Breast epithelium (tissue), 4 donors: ENCODE measurements around the gene PPP2R3C. TPM values are rescaled to one million over a fixed set of nuclear protein-coding genes. Genes with fewer than 3 reads are reported as not detected.
"Not testable (repeated sequence)": the region's sequence is repeated elsewhere in the genome, so short reads cannot be mapped to it uniquely, and the experiment has no call there.

Experiments used
- DNase-seq, 2 donors: peaks; one replicate each; pipeline ENCODE4 v3.0.0-alpha.2; 2019; ENCODE audit warnings: low spot score in 2 of 2
- H3K27ac ChIP-seq, 2 donors: fragments of 200-600 bp; sonication (generic) in 1 of 2; one replicate each; pipeline ENCODE4 v1.5.1; 2016 to 2019; ENCODE audit warnings: mild to moderate bottlenecking in 1 of 2
- H3K27me3 ChIP-seq, 2 donors: fragments of 200-600 bp; sonication (generic) in 1 of 2; one replicate each; pipeline versions ENCODE4 v1.5.1 to v1.6.0; 2017 to 2019; ENCODE audit warnings: control low read depth in 1 of 2, mild to moderate bottlenecking in 1 of 2
- H3K36me3 ChIP-seq: fragments of 200-600 bp; one replicate; pipeline ENCODE4 v1.5.1; 2019
- H3K4me1 ChIP-seq, 2 donors: fragments of 200-600 bp; sonication (generic); one replicate each; pipeline ENCODE4 v1.5.1; 2016 to 2019; ENCODE audit warnings: control low read depth in 1 of 2
- H3K4me3 ChIP-seq, 3 donors: fragments of 200-600 bp; sonication (generic); 1 replicate in 2 of 3; 2 replicates in 1 of 3; pipeline ENCODE4 v1.5.1; 2016 to 2019; ENCODE audit warnings: mild to moderate bottlenecking in 3 of 3, moderate library complexity in 2 of 3
- H3K9me3 ChIP-seq, 2 donors: fragments of 200-600 bp; sonication (generic) in 1 of 2; one replicate each; pipeline ENCODE4 v1.5.1; 2016 to 2019; ENCODE audit warnings: control low read depth in 1 of 2
- POLR2A ChIP-seq: fragments of 450-650 bp; IDR thresholded peaks from one replicate; pipeline ENCODE4 v1.6.1; 2016; ENCODE audit warnings: antibody characterized with exemption, mild to moderate bottlenecking, moderate library complexity
- POLR2AphosphoS5 ChIP-seq, 3 donors: sonication (generic); formaldehyde crosslinking; IDR thresholded peaks; one replicate each; pipeline ENCODE4 v1.6.1; 2017; ENCODE audit warnings: antibody characterized with exemption in 3 of 3
- intact Hi-C: fragments of 100-400 bp; cut with DNase I; formaldehyde crosslinking; loops from one replicate; pipeline ENCODE4 v1.15.1; 2023; ENCODE audit warnings: low total_unique reads
- total RNA-seq, 3 donors: library from RNA; depleted of rRNA; stranded (reverse); fragments of >200 nt; gene quantifications; one replicate each; pipeline ENCODE4 v1.1.0, GENCODE V29; 2016
- TF ChIP-seq, protein P1 (sequence below), 3 donors: fragments of 450-650 bp; IDR thresholded peaks; one replicate each; pipeline ENCODE4 v1.5.1; 2016 to 2017; ENCODE audit warnings: antibody characterized with exemption in 3 of 3, mild to moderate bottlenecking in 3 of 3, moderate library complexity in 3 of 3

Gene PPP2R3C
- total RNA-seq, 3 donors from 2014 or later, result 28.2 to 32.1 (median 28.6) TPM

DNA sequence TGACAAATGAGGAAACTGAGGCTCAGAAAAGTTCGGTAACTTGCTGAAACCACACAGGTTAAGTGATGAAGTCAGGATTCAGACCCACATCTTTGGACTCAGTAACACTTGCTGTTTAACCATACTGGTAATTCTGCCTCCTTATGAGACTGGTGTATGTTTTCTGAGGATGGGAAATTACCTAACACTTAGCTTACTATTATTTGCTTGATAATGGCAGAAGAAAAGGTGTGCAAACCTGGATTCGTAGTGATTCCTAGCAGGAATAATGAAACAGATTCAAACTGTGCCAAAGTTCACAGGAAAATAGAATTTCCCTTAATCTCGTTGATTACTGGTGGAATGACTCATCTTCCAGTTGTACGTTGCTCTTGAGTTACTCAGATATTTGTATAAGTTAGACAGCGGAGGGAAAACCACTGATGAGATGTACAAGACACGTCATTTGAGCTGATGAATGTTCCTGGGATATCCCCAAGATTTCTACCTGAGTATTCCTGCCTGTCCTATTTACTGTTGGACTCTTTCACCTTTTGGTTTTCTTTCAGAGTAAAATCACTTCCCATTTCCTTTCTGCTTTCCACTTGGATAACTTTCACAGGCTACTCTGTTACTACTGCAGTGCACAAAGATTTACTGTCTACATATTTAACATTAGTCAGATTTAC lies 38.1 kb upstream of the PPP2R3C start:
- no peak for DNase-seq
- intact Hi-C loops, result no loop called here
- no peaks in the 10 kb centered on the region for H3K27me3 ChIP-seq
- H3K4me3 ChIP-seq, result no peak overlapping the region
- TF ChIP-seq POLR2A (no peak), POLR2AphosphoS5 (IDR thresholded peaks at IDR 0.05) (no peak)
- TF ChIP-seq, protein P1, sequence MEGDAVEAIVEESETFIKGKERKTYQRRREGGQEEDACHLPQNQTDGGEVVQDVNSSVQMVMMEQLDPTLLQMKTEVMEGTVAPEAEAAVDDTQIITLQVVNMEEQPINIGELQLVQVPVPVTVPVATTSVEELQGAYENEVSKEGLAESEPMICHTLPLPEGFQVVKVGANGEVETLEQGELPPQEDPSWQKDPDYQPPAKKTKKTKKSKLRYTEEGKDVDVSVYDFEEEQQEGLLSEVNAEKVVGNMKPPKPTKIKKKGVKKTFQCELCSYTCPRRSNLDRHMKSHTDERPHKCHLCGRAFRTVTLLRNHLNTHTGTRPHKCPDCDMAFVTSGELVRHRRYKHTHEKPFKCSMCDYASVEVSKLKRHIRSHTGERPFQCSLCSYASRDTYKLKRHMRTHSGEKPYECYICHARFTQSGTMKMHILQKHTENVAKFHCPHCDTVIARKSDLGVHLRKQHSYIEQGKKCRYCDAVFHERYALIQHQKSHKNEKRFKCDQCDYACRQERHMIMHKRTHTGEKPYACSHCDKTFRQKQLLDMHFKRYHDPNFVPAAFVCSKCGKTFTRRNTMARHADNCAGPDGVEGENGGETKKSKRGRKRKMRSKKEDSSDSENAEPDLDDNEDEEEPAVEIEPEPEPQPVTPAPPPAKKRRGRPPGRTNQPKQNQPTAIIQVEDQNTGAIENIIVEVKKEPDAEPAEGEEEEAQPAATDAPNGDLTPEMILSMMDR (IDR thresholded peaks at IDR 0.05), result no peak
- no peaks in the 10 kb centered on the region for H3K9me3 ChIP-seq
- H3K27ac ChIP-seq, result no peak overlapping the region
- H3K4me1 ChIP-seq, result no peaks in the 10 kb centered on the region
- no peaks in the 10 kb centered on the region for H3K36me3 ChIP-seq

- TF ChIP-seq POLR2A (no peak), POLR2AphosphoS5 (IDR thresholded peaks at IDR 0.05) (no peak)
- TF ChIP-seq, protein P1 (IDR thresholded peaks at IDR 0.05), result no peak
These were observed 37.3 kb upstream of the PPP2R3C start for GRCh38 chr14:35158951-35159653.

DNA sequence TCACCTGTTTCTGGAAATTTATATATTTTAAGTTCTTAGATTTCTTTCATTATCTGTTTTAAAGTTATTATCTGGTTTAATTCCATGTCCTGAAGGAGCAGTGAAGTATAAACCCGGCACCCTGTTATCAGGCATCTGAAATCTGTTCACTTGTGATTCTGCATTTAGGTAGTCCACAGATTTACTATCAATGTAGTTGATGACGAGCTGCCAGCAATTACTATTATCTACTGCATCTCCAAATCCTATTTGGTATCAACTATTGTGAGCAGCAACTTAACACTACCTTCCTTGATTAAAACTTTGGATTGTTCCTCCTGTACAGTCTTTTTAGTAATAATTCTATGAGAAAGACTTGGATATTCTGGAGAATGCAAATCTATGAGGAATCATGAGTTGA lies 36.7 kb upstream of the PPP2R3C start:
- intact Hi-C loops, result no loop called here
- H3K36me3 ChIP-seq, result no peaks in the 10 kb centered on the region
- H3K27me3 ChIP-seq, result no peaks in the 10 kb centered on the region
- TF ChIP-seq POLR2A (no peak), POLR2AphosphoS5 (IDR thresholded peaks at IDR 0.05) (no peak)
- TF ChIP-seq, protein P1 (IDR thresholded peaks at IDR 0.05), result no peak
- no peak for DNase-seq
- no peak overlapping the region for H3K4me3 ChIP-seq
- no peaks in the 10 kb centered on the region for H3K4me1 ChIP-seq
- H3K9me3 ChIP-seq, result no peaks in the 10 kb centered on the region
- H3K27ac ChIP-seq, result no peak overlapping the region

More at GRCh38 chr14:35158951-35159653, 37.3 kb upstream of the PPP2R3C start:
- H3K27ac ChIP-seq, result no peak overlapping the region
- intact Hi-C loops, result no loop called here
- H3K4me1 ChIP-seq, result no peaks in the 10 kb centered on the region
- DNase-seq, result no peak
- H3K9me3 ChIP-seq, result no peaks in the 10 kb centered on the region
- H3K36me3 ChIP-seq, result no peaks in the 10 kb centered on the region
- H3K27me3 ChIP-seq, result no peaks in the 10 kb centered on the region
- no peak overlapping the region for H3K4me3 ChIP-seq

- H3K36me3 ChIP-seq, result no peaks in the 10 kb centered on the region
- no peak for DNase-seq
- H3K4me1 ChIP-seq, result no peaks in the 10 kb centered on the region
- no peak overlapping the region for H3K4me3 ChIP-seq
- no peaks in the 10 kb centered on the region for H3K27me3 ChIP-seq
- no peak overlapping the region for H3K27ac ChIP-seq
- intact Hi-C loops, result no loop called here
- TF ChIP-seq POLR2A (no peak), POLR2AphosphoS5 (IDR thresholded peaks at IDR 0.05) (no peak)
- TF ChIP-seq, protein P1 (IDR thresholded peaks at IDR 0.05), result no peak
- no peaks in the 10 kb centered on the region for H3K9me3 ChIP-seq
These were observed 34.2 kb upstream of the PPP2R3C start for GRCh38 chr14:35155962-35156361.

- TF ChIP-seq POLR2AphosphoS5 (IDR thresholded peaks at IDR 0.05) (no peak), POLR2A (no peak)
- TF ChIP-seq, protein P1 (IDR thresholded peaks at IDR 0.05), result no peak
- no peaks in the 10 kb centered on the region for H3K27me3 ChIP-seq
- no peaks in the 10 kb centered on the region for H3K9me3 ChIP-seq
- no peaks in the 10 kb centered on the region for H3K36me3 ChIP-seq
- intact Hi-C loops, result no loop called here
- no peak overlapping the region for H3K4me3 ChIP-seq
- H3K4me1 ChIP-seq, result no peaks in the 10 kb centered on the region
- DNase-seq, result no peak
- no peak overlapping the region for H3K27ac ChIP-seq
These were observed 32.2 kb upstream of the PPP2R3C start for GRCh38 chr14:35154016-35154415.

DNA sequence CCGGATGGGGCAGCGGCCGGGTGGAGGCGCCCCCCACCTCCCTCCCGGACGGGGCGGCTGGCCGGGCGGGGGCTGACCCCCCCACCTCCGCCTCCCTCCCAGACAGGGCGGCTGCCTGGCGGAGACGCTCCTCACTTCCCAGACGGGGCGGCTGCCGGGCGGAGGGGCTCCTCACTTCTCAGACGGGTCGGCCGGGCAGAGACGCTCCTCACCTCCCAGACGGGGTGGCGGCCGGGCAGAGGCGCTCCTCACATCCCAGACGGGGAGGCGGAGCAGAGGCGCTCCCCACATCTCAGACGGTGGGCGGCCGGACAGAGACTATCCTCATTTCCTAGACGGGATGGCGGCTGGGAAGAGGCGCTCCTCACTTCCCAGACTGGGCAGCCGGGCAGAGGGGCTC lies 30.7 kb upstream of the PPP2R3C start:
- H3K27me3 ChIP-seq, intact Hi-C loops, H3K36me3 ChIP-seq, H3K9me3 ChIP-seq, H3K4me3 ChIP-seq, DNase-seq, H3K27ac ChIP-seq, H3K4me1 ChIP-seq: not testable (repeated sequence)
